Measurements from ENCODE around the gene SUPV3L1. TPM values are rescaled to one million over a fixed set of nuclear protein-coding genes. Genes with fewer than 3 reads are reported as not detected.

The SUPV3L1 gene
- total RNA-seq, 1 experiment from 2014 or later = 57.3 TPM

GRCh38 chr10:69214666-69215131 is 34.7 kb downstream of the SUPV3L1 start:
- H4K8ac ChIP-seq (replicated peaks; ENCODE audit: insufficient read length, low read depth, low read length) = no peak overlapping the region
- no peak overlapping the region for H3K4me2 ChIP-seq (ENCODE audit: insufficient read depth, insufficient read length, low read length)
- H2AK5ac ChIP-seq (ENCODE audit: insufficient read length, low read length) = no peak overlapping the region
- no peak overlapping the region for H3T11ph ChIP-seq (ENCODE audit: low read length)
- no peak for DNase-seq
- H3K18ac ChIP-seq (ENCODE audit: insufficient read length, low read depth, low read length) = no peak overlapping the region
- H3K23ac ChIP-seq (ENCODE audit: insufficient read length, low read depth, low read length) = no peak overlapping the region
- no peaks in the 10 kb centered on the region for H3K23me2 ChIP-seq (ENCODE audit: insufficient read length, low read depth, low read length, poor library complexity, severe bottlenecking)
- H3K4me1 Mint-ChIP-seq = 0 out of 4 replicates have a peak, but pooled peaks cover 0 to 3% of the 10 kb centered on the region in 2 experiments
- no peak overlapping the region for H2BK120ac ChIP-seq (ENCODE audit: low read depth, low read length, poor library complexity, severe bottlenecking)
- no peak overlapping the region for H3K27ac Mint-ChIP-seq
- no CpG with 5 or more reads among the region's 6 CpGs for WGBS (ENCODE audit: extremely low coverage, insufficient read length, low lambda C conversion rate)
- H3K14ac ChIP-seq (ENCODE audit: insufficient read depth, low read length) = no peak overlapping the region
- no peaks in the 10 kb centered on the region; the same call in 1 of the 2 replicates for H3K27me3 Mint-ChIP-seq (ENCODE audit: low read depth)
- no peak overlapping the region for H4K91ac ChIP-seq (ENCODE audit: insufficient read length, low read depth, low read length)
- peaks cover 0 to 4% (median 0%) of the 10 kb centered on the region in 3 experiments; a peak in 1 of 7 replicates for H3K36me3 Mint-ChIP-seq (ENCODE audit: insufficient read depth in 1 of 3, low read depth in 3 of 3)
- no peaks in the 10 kb centered on the region for H3K9me3 ChIP-seq (ENCODE audit: control insufficient read depth, low read depth, low read length)
- H2BK12ac ChIP-seq (ENCODE audit: insufficient read length, low read depth, low read length) = no peak overlapping the region
- no peaks in the 10 kb centered on the region for H3K79me2 ChIP-seq (ENCODE audit: insufficient read depth, low read length)
- no peaks in the 10 kb centered on the region for H4K20me1 ChIP-seq (ENCODE audit: control insufficient read depth, insufficient read depth, insufficient read length)
- no peak overlapping the region for H3K4ac ChIP-seq (ENCODE audit: low read depth, low read length)
- no peak overlapping the region for H3K27ac ChIP-seq (ENCODE audit: insufficient read length, low read depth, low read length)
- H3K4me3 Mint-ChIP-seq = no peak overlapping the region
- TF ChIP-seq, protein P1, sequence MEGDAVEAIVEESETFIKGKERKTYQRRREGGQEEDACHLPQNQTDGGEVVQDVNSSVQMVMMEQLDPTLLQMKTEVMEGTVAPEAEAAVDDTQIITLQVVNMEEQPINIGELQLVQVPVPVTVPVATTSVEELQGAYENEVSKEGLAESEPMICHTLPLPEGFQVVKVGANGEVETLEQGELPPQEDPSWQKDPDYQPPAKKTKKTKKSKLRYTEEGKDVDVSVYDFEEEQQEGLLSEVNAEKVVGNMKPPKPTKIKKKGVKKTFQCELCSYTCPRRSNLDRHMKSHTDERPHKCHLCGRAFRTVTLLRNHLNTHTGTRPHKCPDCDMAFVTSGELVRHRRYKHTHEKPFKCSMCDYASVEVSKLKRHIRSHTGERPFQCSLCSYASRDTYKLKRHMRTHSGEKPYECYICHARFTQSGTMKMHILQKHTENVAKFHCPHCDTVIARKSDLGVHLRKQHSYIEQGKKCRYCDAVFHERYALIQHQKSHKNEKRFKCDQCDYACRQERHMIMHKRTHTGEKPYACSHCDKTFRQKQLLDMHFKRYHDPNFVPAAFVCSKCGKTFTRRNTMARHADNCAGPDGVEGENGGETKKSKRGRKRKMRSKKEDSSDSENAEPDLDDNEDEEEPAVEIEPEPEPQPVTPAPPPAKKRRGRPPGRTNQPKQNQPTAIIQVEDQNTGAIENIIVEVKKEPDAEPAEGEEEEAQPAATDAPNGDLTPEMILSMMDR (conservative IDR thresholded peaks at IDR 0.05) = no peak
- no peaks in the 10 kb centered on the region for H3K4me1 ChIP-seq (ENCODE audit: insufficient read depth, low read length)
- no peak overlapping the region for H3K56ac ChIP-seq (ENCODE audit: insufficient read length, low read depth, low read length)
- H3K9ac ChIP-seq (ENCODE audit: extremely low read depth, insufficient read length, low read length) = no peak overlapping the region
- no peak overlapping the region for H2BK5ac ChIP-seq (ENCODE audit: insufficient read length, low read length)
- peaks cover 2 to 5% of the 10 kb centered on the region in 2 experiments; a peak in 3 of 5 replicates for H3K9me3 Mint-ChIP-seq
- H2BK20ac ChIP-seq (ENCODE audit: low read depth, low read length, poor library complexity, severe bottlenecking) = no peak overlapping the region
- H3K27me3 ChIP-seq (ENCODE audit: insufficient read depth, low read length) = no peaks in the 10 kb centered on the region
- no peak overlapping the region for H2AFZ ChIP-seq (ENCODE audit: low read length)
- H4K5ac ChIP-seq (ENCODE audit: insufficient read length, low read depth, low read length) = no peak overlapping the region
- no peaks in the 10 kb centered on the region for H3K79me1 ChIP-seq (ENCODE audit: insufficient read depth, low read depth, low read length, poor library complexity, severe bottlenecking)
- no peak overlapping the region for H2BK15ac ChIP-seq (ENCODE audit: low read depth, low read length)

Data from H9 (cell line).